HG02571 (cell line): ENCODE results near the gene PALD1.
"Not testable (repeated sequence)": the region's sequence is repeated elsewhere in the genome, so short reads cannot be mapped to it uniquely, and the experiment has no call there.

Source experiments
- ATAC-seq: cut with Tn5 transposase; IDR thresholded peaks from one replicate; pipeline ENCODE4 v1.9.1; 2021; ENCODE audit warnings: mild to moderate bottlenecking, moderate library complexity; ENCODE audit not compliant: unreplicated experiment

PALD1 gene

GRCh38 chr10:70481831-70482530 lies 3.4 kb downstream of the PALD1 start:
- no peak for ATAC-seq

- no peak for ATAC-seq
Observed at GRCh38 chr10:70482982-70483760, 4.6 kb downstream of the PALD1 start.

- ATAC-seq = not testable (repeated sequence)
Observed at GRCh38 chr10:70483872-70484271, 5.3 kb downstream of the PALD1 start.

GRCh38 chr10:70487824-70488223 lies 9.3 kb downstream of the PALD1 start:
- ATAC-seq = no peak

GRCh38 chr10:70490142-70490541 lies 11.6 kb downstream of the PALD1 start:
- no peak for ATAC-seq

- ATAC-seq = no peak
Observed at GRCh38 chr10:70491614-70492013, 13.0 kb downstream of the PALD1 start.

GRCh38 chr10:70492786-70493659 lies 14.5 kb downstream of the PALD1 start:
- ATAC-seq = peak; percentile 12

- ATAC-seq = peak; percentile 77
Observed at GRCh38 chr10:70493660-70494234, 15.2 kb downstream of the PALD1 start.

- ATAC-seq = no peak
Observed at GRCh38 chr10:70494536-70494935, 16.0 kb downstream of the PALD1 start.

- no peak for ATAC-seq
Observed at GRCh38 chr10:70494966-70495365, 16.4 kb downstream of the PALD1 start.

- no peak for ATAC-seq
Observed at GRCh38 chr10:70495691-70496261, 17.2 kb downstream of the PALD1 start.

GRCh38 chr10:70496341-70497119 lies 18.0 kb downstream of the PALD1 start:
- no peak for ATAC-seq

- no peak for ATAC-seq
Observed at GRCh38 chr10:70497120-70497545, 18.6 kb downstream of the PALD1 start.

- no peak for ATAC-seq
Observed at GRCh38 chr10:70498970-70499835, 20.6 kb downstream of the PALD1 start.

- ATAC-seq = no peak
Observed at GRCh38 chr10:70499836-70500167, 21.2 kb downstream of the PALD1 start.

GRCh38 chr10:70500368-70500767 lies 21.8 kb downstream of the PALD1 start:
- ATAC-seq = no peak

- ATAC-seq = no peak
Observed at GRCh38 chr10:70500812-70501301, 22.3 kb downstream of the PALD1 start.

GRCh38 chr10:70502406-70502805 lies 23.8 kb downstream of the PALD1 start:
- ATAC-seq = no peak

GRCh38 chr10:70503776-70504175 lies 25.2 kb downstream of the PALD1 start:
- ATAC-seq = no peak
